H9 (cell line): ENCODE results near the gene TNFRSF1B. TPM values are rescaled to one million over a fixed set of nuclear protein-coding genes. Genes with fewer than 3 reads are reported as not detected.

Experiments
- DNase-seq: peaks from one replicate; pipeline ENCODE4 v3.0.0-alpha.2; 2017
- H2AFZ ChIP-seq: one replicate; pipeline ENCODE4 v1.6.1; 2013; ENCODE audit warnings: mild to moderate bottlenecking, low read length, control low read depth, moderate library complexity
- H2AK5ac ChIP-seq: 2 replicates; pipeline ENCODE4 v1.6.1; 2013; ENCODE audit warnings: low read length, control low read depth, mixed read lengths; ENCODE audit not compliant: insufficient read length
- H2BK120ac ChIP-seq: one replicate; pipeline ENCODE4 v1.6.1; 2013; ENCODE audit warnings: low read depth, mild to moderate bottlenecking, low read length, control low read depth, inconsistent platforms; ENCODE audit not compliant: poor library complexity, severe bottlenecking
- H2BK12ac ChIP-seq: 2 replicates; pipeline ENCODE4 v1.6.1; 2013; ENCODE audit warnings: low read length, control low read depth, mixed read lengths, low read depth; ENCODE audit not compliant: insufficient read length
- H2BK15ac ChIP-seq: 2 replicates; pipeline ENCODE4 v1.6.1; 2013; ENCODE audit warnings: low read depth, low read length, control low read depth
- H2BK20ac ChIP-seq: one replicate; pipeline ENCODE4 v1.6.1; 2013; ENCODE audit warnings: low read depth, mild to moderate bottlenecking, low read length, control low read depth, inconsistent platforms; ENCODE audit not compliant: poor library complexity, severe bottlenecking
- H2BK5ac ChIP-seq: 2 replicates; pipeline ENCODE4 v1.6.1; 2013; ENCODE audit warnings: low read length, control low read depth, mixed read lengths; ENCODE audit not compliant: insufficient read length
- H3K14ac ChIP-seq: 2 replicates; pipeline ENCODE4 v1.6.1; 2013; ENCODE audit warnings: low read length, control low read depth; ENCODE audit not compliant: insufficient read depth
- H3K18ac ChIP-seq: 2 replicates; pipeline ENCODE4 v1.6.1; 2013; ENCODE audit warnings: low read depth, mild to moderate bottlenecking, mixed read lengths, low read length, control low read depth; ENCODE audit not compliant: insufficient read length
- H3K23ac ChIP-seq: 2 replicates; pipeline ENCODE4 v1.6.1; 2013; ENCODE audit warnings: low read length, control low read depth, mixed read lengths, low read depth; ENCODE audit not compliant: insufficient read length
- H3K23me2 ChIP-seq: 2 replicates; pipeline ENCODE4 v1.6.1; 2013; ENCODE audit warnings: low read depth, mild to moderate bottlenecking, mixed read lengths, low read length, control low read depth; ENCODE audit not compliant: insufficient read length, poor library complexity, severe bottlenecking
- H3K27ac ChIP-seq: 2 replicates; pipeline ENCODE4 v1.5.1; 2013; ENCODE audit warnings: low read length, control low read depth, mixed read lengths, low read depth; ENCODE audit not compliant: insufficient read length
- H3K27me3 ChIP-seq: 2 replicates; pipeline ENCODE4 v1.6.1; 2013; ENCODE audit warnings: low read length, control low read depth, inconsistent platforms; ENCODE audit not compliant: insufficient read depth
- H3K4ac ChIP-seq: 2 replicates; pipeline ENCODE4 v1.6.1; 2013; ENCODE audit warnings: low read depth, mild to moderate bottlenecking, control low read depth, inconsistent platforms, low read length, moderate library complexity
- H3K4me1 ChIP-seq: 2 replicates; pipeline ENCODE4 v1.6.1; 2013; ENCODE audit warnings: low read length, control low read depth, inconsistent platforms; ENCODE audit not compliant: insufficient read depth
- H3K4me2 ChIP-seq: 2 replicates; pipeline ENCODE4 v1.6.1; 2013; ENCODE audit warnings: low read length, control low read depth, mixed read lengths; ENCODE audit not compliant: insufficient read length, insufficient read depth
- H3K56ac ChIP-seq: 2 replicates; pipeline ENCODE4 v1.6.1; 2013; ENCODE audit warnings: low read depth, mild to moderate bottlenecking, mixed read lengths, low read length, control low read depth; ENCODE audit not compliant: insufficient read length
- H3K79me1 ChIP-seq: 2 replicates; pipeline ENCODE4 v1.6.1; 2013; ENCODE audit warnings: low read depth, mild to moderate bottlenecking, moderate library complexity, low read length, control low read depth, inconsistent platforms; ENCODE audit not compliant: insufficient read depth, poor library complexity, severe bottlenecking
- H3K79me2 ChIP-seq: 2 replicates; pipeline ENCODE4 v1.6.1; 2013; ENCODE audit warnings: low read length, control low read depth, inconsistent platforms; ENCODE audit not compliant: insufficient read depth
- H3K9ac ChIP-seq: 2 replicates; pipeline ENCODE4 v1.6.1; 2013; ENCODE audit warnings: low read length, control low read depth, mixed read lengths; ENCODE audit not compliant: insufficient read length; ENCODE audit errors: extremely low read depth
- H3K9me3 ChIP-seq: one replicate; pipeline ENCODE4 v1.6.1; 2013; ENCODE audit warnings: low read depth, low read length, inconsistent platforms; ENCODE audit not compliant: control insufficient read depth
- H3T11ph ChIP-seq: one replicate; pipeline ENCODE4 v1.6.1; 2013; ENCODE audit warnings: mild to moderate bottlenecking, low read length, control low read depth, inconsistent platforms
- H4K20me1 ChIP-seq: one replicate; pipeline ENCODE4 v1.6.1; 2013; ENCODE audit not compliant: control insufficient read depth, insufficient read length, insufficient read depth
- H4K5ac ChIP-seq: 2 replicates; pipeline ENCODE4 v1.6.1; 2013; ENCODE audit warnings: low read depth, mild to moderate bottlenecking, mixed read lengths, low read length, control low read depth; ENCODE audit not compliant: insufficient read length
- H4K8ac ChIP-seq: replicated peaks from 2 replicates; pipeline ENCODE4 v1.6.1; 2013; ENCODE audit warnings: low read length, control low read depth, mixed read lengths, low read depth; ENCODE audit not compliant: insufficient read length
- H4K91ac ChIP-seq: 2 replicates; pipeline ENCODE4 v1.6.1; 2013; ENCODE audit warnings: low read depth, mild to moderate bottlenecking, moderate library complexity, mixed read lengths, low read length, control low read depth; ENCODE audit not compliant: insufficient read length
- H3K27ac Mint-ChIP-seq, 3 experiments: 2 replicates in 2 of 3; 3 replicates in 1 of 3; pipeline ENCODE4 v1.8.0; 2020 to 2021; ENCODE audit warnings: mixed read lengths in 3 of 3, mild to moderate bottlenecking in 1 of 3, moderate library complexity in 1 of 3
- H3K27me3 Mint-ChIP-seq: 2 replicates; pipeline ENCODE4 v1.8.0; 2021; ENCODE audit warnings: low read depth, mild to moderate bottlenecking, moderate library complexity, mixed read lengths
- H3K36me3 Mint-ChIP-seq, 3 experiments: 2 replicates in 2 of 3; 3 replicates in 1 of 3; pipeline ENCODE4 v1.8.0; 2020 to 2021; ENCODE audit warnings: low read depth in 3 of 3, mixed read lengths in 3 of 3; ENCODE audit not compliant: insufficient read depth in 1 of 3
- H3K4me1 Mint-ChIP-seq, 2 experiments: 2 replicates each; pipeline ENCODE4 v1.8.0; 2020; ENCODE audit warnings: mixed read lengths in 2 of 2
- H3K4me3 Mint-ChIP-seq, 2 experiments: 2 replicates in 1 of 2; 3 replicates in 1 of 2; pipeline ENCODE4 v1.8.0; 2020 to 2021; ENCODE audit warnings: mild to moderate bottlenecking in 2 of 2, mixed read lengths in 2 of 2, moderate library complexity in 1 of 2
- H3K9me3 Mint-ChIP-seq, 2 experiments: 2 replicates in 1 of 2; 3 replicates in 1 of 2; pipeline ENCODE4 v1.8.0; 2020; ENCODE audit warnings: mild to moderate bottlenecking in 2 of 2, mixed read lengths in 2 of 2, moderate library complexity in 1 of 2
- WGBS: extraction: QIAGEN DNeasy Blood & Tissue Kit; methylation state at CpG from one replicate; pipeline ENCODE4 v1.1.7; 2013; ENCODE audit warnings: missing lambda C conversion rate, low lambda C conversion rate, mixed read lengths; ENCODE audit not compliant: insufficient read length; ENCODE audit errors: extremely low coverage; 5-methylcytosine and 5-hydroxymethylcytosine counted together
- total RNA-seq: library from RNA; stranded (reverse); gene quantifications from 2 replicates; pipeline ENCODE4 v1.2.1, GENCODE V29; 2021
- TF ChIP-seq, protein P1 (sequence below): fragments of 200-600 bp; sonication (generic); conservative IDR thresholded peaks from 3 replicates; pipeline ENCODE4 v1.8.0; 2021; ENCODE audit warnings: antibody characterized with exemption, mild to moderate bottlenecking

The TNFRSF1B gene
- total RNA-seq, 1 experiment from 2014 or later: 0.57 TPM

DNA sequence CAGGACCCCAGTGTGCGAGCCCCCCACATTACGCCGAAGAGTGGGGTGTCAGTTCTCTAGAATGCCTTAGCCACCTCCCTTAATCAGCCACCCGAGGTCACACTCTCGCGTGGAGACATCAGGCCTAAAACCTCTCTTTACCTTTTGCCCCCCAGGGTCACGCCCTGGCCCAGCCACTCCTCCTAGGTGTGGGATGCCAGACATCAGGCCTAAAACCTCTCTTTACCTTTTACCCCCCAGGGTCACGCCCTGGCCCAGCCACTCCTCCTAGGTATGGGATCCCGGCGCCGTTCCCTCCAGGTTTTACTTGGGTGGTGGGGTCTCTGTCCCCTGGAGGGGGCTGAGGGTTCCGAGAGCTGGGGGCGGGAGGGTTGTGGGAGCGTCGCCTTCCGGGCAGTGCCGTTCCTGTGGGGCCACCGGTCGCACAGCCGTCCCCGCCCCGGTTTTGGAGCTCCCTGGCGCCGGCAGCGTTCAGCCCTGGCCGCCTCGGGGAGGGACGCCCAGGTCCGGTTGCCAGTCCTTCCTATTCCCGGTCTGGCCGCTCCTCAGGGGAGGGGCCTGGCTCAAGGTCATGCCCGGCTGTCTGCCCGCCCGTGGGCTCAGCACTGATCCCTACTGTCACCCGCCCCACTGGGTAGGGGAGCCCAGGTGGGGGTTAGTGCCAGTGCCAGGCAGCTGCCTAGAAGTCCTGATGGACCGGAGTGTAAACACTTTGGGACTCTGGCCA lies 63.9 kb downstream of the TNFRSF1B start:
- Histone ChIP-seq H2BK20ac (no peak overlapping the region), H2BK5ac (no peak overlapping the region), H4K8ac (no peak overlapping the region), H3K14ac (no peak overlapping the region; the same call in 1 of the 2 replicates), H3K4ac (no peak overlapping the region), H2BK120ac (no peak overlapping the region), H3K56ac (no peak overlapping the region), H3K4me2 (peak overlapping the region; percentile 87), H2BK12ac (no peak overlapping the region), H4K91ac (no peak overlapping the region), H3K79me1 (peaks cover 3% of the 10 kb centered on the region), H3T11ph (no peak overlapping the region), H3K27me3 (no peaks in the 10 kb centered on the region), H3K4me1 (peaks cover 2% of the 10 kb centered on the region; the same call in 1 of the 2 replicates), H4K20me1 (no peaks in the 10 kb centered on the region), H4K5ac (no peak overlapping the region), H2BK15ac (no peak overlapping the region), H3K27ac (no peak overlapping the region), H3K23me2 (peaks cover 8% of the 10 kb centered on the region), H3K23ac (no peak overlapping the region), H3K79me2 (no peaks in the 10 kb centered on the region; the same call in 1 of the 2 replicates), H3K9ac (peak overlapping the region; percentile 55), H3K9me3 (no peaks in the 10 kb centered on the region), H3K18ac (no peak overlapping the region), H2AK5ac (no peak overlapping the region), H2AFZ (no peak overlapping the region)
- TF ChIP-seq, protein P1, sequence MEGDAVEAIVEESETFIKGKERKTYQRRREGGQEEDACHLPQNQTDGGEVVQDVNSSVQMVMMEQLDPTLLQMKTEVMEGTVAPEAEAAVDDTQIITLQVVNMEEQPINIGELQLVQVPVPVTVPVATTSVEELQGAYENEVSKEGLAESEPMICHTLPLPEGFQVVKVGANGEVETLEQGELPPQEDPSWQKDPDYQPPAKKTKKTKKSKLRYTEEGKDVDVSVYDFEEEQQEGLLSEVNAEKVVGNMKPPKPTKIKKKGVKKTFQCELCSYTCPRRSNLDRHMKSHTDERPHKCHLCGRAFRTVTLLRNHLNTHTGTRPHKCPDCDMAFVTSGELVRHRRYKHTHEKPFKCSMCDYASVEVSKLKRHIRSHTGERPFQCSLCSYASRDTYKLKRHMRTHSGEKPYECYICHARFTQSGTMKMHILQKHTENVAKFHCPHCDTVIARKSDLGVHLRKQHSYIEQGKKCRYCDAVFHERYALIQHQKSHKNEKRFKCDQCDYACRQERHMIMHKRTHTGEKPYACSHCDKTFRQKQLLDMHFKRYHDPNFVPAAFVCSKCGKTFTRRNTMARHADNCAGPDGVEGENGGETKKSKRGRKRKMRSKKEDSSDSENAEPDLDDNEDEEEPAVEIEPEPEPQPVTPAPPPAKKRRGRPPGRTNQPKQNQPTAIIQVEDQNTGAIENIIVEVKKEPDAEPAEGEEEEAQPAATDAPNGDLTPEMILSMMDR: no peak
- peak; percentile 37 for DNase-seq
- Mint-ChIP-seq H3K27me3 (no peaks in the 10 kb centered on the region), H3K4me3 (peak overlapping the region; percentile 84 to 90), H3K9me3 (no peaks in the 10 kb centered on the region; a peak in 1 of 5 replicates), H3K4me1 (peaks cover 14 to 15% of the 10 kb centered on the region in 2 experiments), H3K27ac (no peak overlapping the region), H3K36me3 (peaks cover 0 to 5% (median 4%) of the 10 kb centered on the region in 3 experiments; a peak in 3 of 7 replicates)
- no CpG with 5 or more reads among the region's 36 CpGs for WGBS
